ENCODE data around the gene RSF1. TPM values are rescaled to one million over a fixed set of nuclear protein-coding genes. Genes with fewer than 3 reads are reported as not detected.

RSF1 gene
- total and polyA plus RNA-seq, 5 donors from 2014 or later: 26.7 to 107 (median 33.0) TPM

GRCh38 chr11:77771135-77771534 is 49.4 kb downstream of the RSF1 start:
- H3K27ac ChIP-seq (ENCODE audit: insufficient read depth, low read length, poor library complexity, severe bottlenecking): no peak overlapping the region
- peak overlapping the region; percentile 27 for H3K4me3 ChIP-seq (ENCODE audit: low read depth, low read length)
- Mint-ChIP-seq H3K4me3 (peak overlapping the region; percentile 9 to 36 (median 22)), H3K36me3 (peaks cover 3% of the 10 kb centered on the region), H3K27me3 (no peaks in the 10 kb centered on the region), H3K4me1 (peaks cover 53 to 75% (median 58%) of the 10 kb centered on the region in 4 donors), H3K27ac (peak overlapping the region in 2 of 3 donors; percentile 1 to 19), H3K9me3 (no peaks in the 10 kb centered on the region)
- H3K4me1 ChIP-seq (ENCODE audit: control insufficient read depth, insufficient read depth, low read length, poor library complexity, severe bottlenecking): peaks cover 16% of the 10 kb centered on the region
- DNase-seq (peak in 1 of 3 donors; percentile 7), ATAC-seq (ENCODE audit: low read depth in 2 of 2) (no peak)
- H3K27me3 ChIP-seq (ENCODE audit: control insufficient read depth, insufficient read depth, low read length): no peaks in the 10 kb centered on the region
- H3K9me3 ChIP-seq (ENCODE audit: control insufficient read depth in 2 of 2, low read length in 2 of 2): no peaks in the 10 kb centered on the region
- peaks cover 3% of the 10 kb centered on the region for H3K36me3 ChIP-seq (ENCODE audit: control insufficient read depth, insufficient read depth, low read length)

- peak overlapping the region; percentile 27 for H3K4me3 ChIP-seq (ENCODE audit: low read depth, low read length)
- H3K4me1 ChIP-seq (ENCODE audit: control insufficient read depth, insufficient read depth, low read length, poor library complexity, severe bottlenecking): peaks cover 16% of the 10 kb centered on the region
- no peak overlapping the region for H3K27ac ChIP-seq (ENCODE audit: insufficient read depth, low read length, poor library complexity, severe bottlenecking)
- peaks cover 3% of the 10 kb centered on the region for H3K36me3 Mint-ChIP-seq
- H3K27me3 Mint-ChIP-seq: no peaks in the 10 kb centered on the region
- DNase-seq: no peak
- peaks cover 53 to 76% (median 60%) of the 10 kb centered on the region in 4 donors for H3K4me1 Mint-ChIP-seq
- no peaks in the 10 kb centered on the region for H3K36me3 ChIP-seq (ENCODE audit: control insufficient read depth, insufficient read depth, low read length)
- peak overlapping the region in 2 of 3 donors; percentile 19 to 65 for H3K27ac Mint-ChIP-seq
- no peak for ATAC-seq (ENCODE audit: low read depth in 2 of 2)
- peak overlapping the region in 2 of 4 donors; percentile 9 to 23 for H3K4me3 Mint-ChIP-seq
- no peaks in the 10 kb centered on the region for H3K9me3 ChIP-seq (ENCODE audit: control insufficient read depth in 2 of 2, low read length in 2 of 2)
- H3K27me3 ChIP-seq (ENCODE audit: control insufficient read depth, insufficient read depth, low read length): no peaks in the 10 kb centered on the region
- H3K9me3 Mint-ChIP-seq: no peaks in the 10 kb centered on the region
Observed at GRCh38 chr11:77770629-77771028, 49.9 kb downstream of the RSF1 start.

- Mint-ChIP-seq H3K27ac (peak overlapping the region in 2 of 3 donors; percentile 64 to 84), H3K9me3 (peaks cover 0 to 1% (median 0%) of the 10 kb centered on the region in 7 donors), H3K36me3 (peaks cover 23% of the 10 kb centered on the region), H3K4me3 (no peak overlapping the region), H3K4me1 (peaks cover 20 to 34% (median 29%) of the 10 kb centered on the region in 4 donors), H3K27me3 (no peaks in the 10 kb centered on the region)
- H3K4me1 ChIP-seq (ENCODE audit: control insufficient read depth, insufficient read depth, low read length, poor library complexity, severe bottlenecking): no peaks in the 10 kb centered on the region
- H3K36me3 ChIP-seq (ENCODE audit: control insufficient read depth, insufficient read depth, low read length): peaks cover 27% of the 10 kb centered on the region
- no peak overlapping the region for H3K27ac ChIP-seq (ENCODE audit: insufficient read depth, low read length, poor library complexity, severe bottlenecking)
- no peaks in the 10 kb centered on the region for H3K27me3 ChIP-seq (ENCODE audit: control insufficient read depth, insufficient read depth, low read length)
- ATAC-seq (ENCODE audit: low read depth in 2 of 2) (no peak), DNase-seq (no peak)
- H3K9me3 ChIP-seq (ENCODE audit: control insufficient read depth in 2 of 2, low read length in 2 of 2): no peaks in the 10 kb centered on the region
- no peak overlapping the region for H3K4me3 ChIP-seq (ENCODE audit: low read depth, low read length)
Observed at GRCh38 chr11:77762426-77762825, 58.1 kb downstream of the RSF1 start.

- Mint-ChIP-seq H3K27ac (no peak overlapping the region), H3K4me3 (no peak overlapping the region), H3K4me1 (peaks cover 15 to 35% (median 25%) of the 10 kb centered on the region in 4 donors), H3K27me3 (no peaks in the 10 kb centered on the region), H3K36me3 (peaks cover 30% of the 10 kb centered on the region), H3K9me3 (peaks cover 0 to 3% (median 0%) of the 10 kb centered on the region in 7 donors)
- no peak for ATAC-seq (ENCODE audit: low read depth in 2 of 2)
- no peak for DNase-seq
- no peaks in the 10 kb centered on the region for H3K9me3 ChIP-seq (ENCODE audit: control insufficient read depth in 2 of 2, low read length in 2 of 2)
- H3K27me3 ChIP-seq (ENCODE audit: control insufficient read depth, insufficient read depth, low read length): no peaks in the 10 kb centered on the region
- no peak overlapping the region for H3K4me3 ChIP-seq (ENCODE audit: low read depth, low read length)
- no peak overlapping the region for H3K27ac ChIP-seq (ENCODE audit: insufficient read depth, low read length, poor library complexity, severe bottlenecking)
- no peaks in the 10 kb centered on the region for H3K4me1 ChIP-seq (ENCODE audit: control insufficient read depth, insufficient read depth, low read length, poor library complexity, severe bottlenecking)
- peaks cover 29% of the 10 kb centered on the region for H3K36me3 ChIP-seq (ENCODE audit: control insufficient read depth, insufficient read depth, low read length)
Observed at GRCh38 chr11:77761491-77761890, 59.0 kb downstream of the RSF1 start.

GRCh38 chr11:77758331-77758730 is 62.2 kb downstream of the RSF1 start:
- H3K4me1 ChIP-seq (ENCODE audit: control insufficient read depth, insufficient read depth, low read length, poor library complexity, severe bottlenecking): no peaks in the 10 kb centered on the region
- Mint-ChIP-seq H3K36me3 (peaks cover 35% of the 10 kb centered on the region), H3K4me1 (peaks cover 23 to 35% (median 26%) of the 10 kb centered on the region in 4 donors), H3K27me3 (no peaks in the 10 kb centered on the region), H3K9me3 (peaks cover 0 to 3% (median 0%) of the 10 kb centered on the region in 7 donors), H3K4me3 (no peak overlapping the region), H3K27ac (peak overlapping the region in 1 of 3 donors; percentile 1)
- H3K9me3 ChIP-seq (ENCODE audit: control insufficient read depth in 2 of 2, low read length in 2 of 2): no peaks in the 10 kb centered on the region
- H3K36me3 ChIP-seq (ENCODE audit: control insufficient read depth, insufficient read depth, low read length): peaks cover 33% of the 10 kb centered on the region
- H3K4me3 ChIP-seq (ENCODE audit: low read depth, low read length): no peak overlapping the region
- no peak for DNase-seq
- H3K27me3 ChIP-seq (ENCODE audit: control insufficient read depth, insufficient read depth, low read length): no peaks in the 10 kb centered on the region
- no peak for ATAC-seq (ENCODE audit: low read depth in 2 of 2)
- H3K27ac ChIP-seq (ENCODE audit: insufficient read depth, low read length, poor library complexity, severe bottlenecking): no peak overlapping the region

GRCh38 chr11:77753230-77753629 is 67.3 kb downstream of the RSF1 start:
- DNase-seq: no peak
- Histone ChIP-seq H3K4me1 (ENCODE audit: control insufficient read depth, insufficient read depth, low read length, poor library complexity, severe bottlenecking) (peaks cover 4% of the 10 kb centered on the region), H3K4me3 (ENCODE audit: low read depth, low read length) (no peak overlapping the region), H3K27ac (ENCODE audit: insufficient read depth, low read length, poor library complexity, severe bottlenecking) (no peak overlapping the region), H3K9me3 (ENCODE audit: control insufficient read depth in 2 of 2, low read length in 2 of 2) (no peaks in the 10 kb centered on the region), H3K36me3 (ENCODE audit: control insufficient read depth, insufficient read depth, low read length) (peaks cover 23% of the 10 kb centered on the region), H3K27me3 (ENCODE audit: control insufficient read depth, insufficient read depth, low read length) (no peaks in the 10 kb centered on the region)
- H3K4me1 Mint-ChIP-seq: peaks cover 40 to 62% (median 42%) of the 10 kb centered on the region in 4 donors
- no peak for ATAC-seq (ENCODE audit: low read depth in 2 of 2)
- H3K9me3 Mint-ChIP-seq: peaks cover 0 to 2% (median 0%) of the 10 kb centered on the region in 7 donors
- H3K36me3 Mint-ChIP-seq: peaks cover 32% of the 10 kb centered on the region
- no peak overlapping the region for H3K4me3 Mint-ChIP-seq
- peak overlapping the region in 2 of 3 donors; percentile 25 to 48 for H3K27ac Mint-ChIP-seq
- no peaks in the 10 kb centered on the region for H3K27me3 Mint-ChIP-seq

- ATAC-seq (ENCODE audit: low read depth in 2 of 2) (no peak), DNase-seq (no peak)
- Histone ChIP-seq H3K4me3 (ENCODE audit: low read depth, low read length) (no peak overlapping the region), H3K9me3 (ENCODE audit: control insufficient read depth in 2 of 2, low read length in 2 of 2) (no peaks in the 10 kb centered on the region), H3K27me3 (ENCODE audit: control insufficient read depth, insufficient read depth, low read length) (no peaks in the 10 kb centered on the region), H3K4me1 (ENCODE audit: control insufficient read depth, insufficient read depth, low read length, poor library complexity, severe bottlenecking) (peaks cover 4% of the 10 kb centered on the region), H3K27ac (ENCODE audit: insufficient read depth, low read length, poor library complexity, severe bottlenecking) (no peak overlapping the region), H3K36me3 (ENCODE audit: control insufficient read depth, insufficient read depth, low read length) (peaks cover 19% of the 10 kb centered on the region)
- peaks cover 39 to 62% (median 45%) of the 10 kb centered on the region in 4 donors for H3K4me1 Mint-ChIP-seq
- no peak overlapping the region for H3K4me3 Mint-ChIP-seq
- no peaks in the 10 kb centered on the region for H3K27me3 Mint-ChIP-seq
- peak overlapping the region in 1 of 3 donors; percentile 28 for H3K27ac Mint-ChIP-seq
- peaks cover 0 to 2% (median 0%) of the 10 kb centered on the region in 7 donors for H3K9me3 Mint-ChIP-seq
- H3K36me3 Mint-ChIP-seq: peaks cover 32% of the 10 kb centered on the region
Observed at GRCh38 chr11:77752516-77752915, 68.0 kb downstream of the RSF1 start.
